RWPE1 (cell line): ENCODE measurements around the gene MLLT6.

Source experiments
- CTCF ChIA-PET: fragments of 350-600 bp; sonication (Branson Sonifier 250); formaldehyde crosslinking; extraction: SDS; loops from one replicate; lab custom pipeline; 2021; lab: Yijun Ruan, JAX
- POLR2A ChIA-PET: fragments of 400-600 bp; formaldehyde crosslinking; extraction: SDS; loops from one replicate; lab custom pipeline; 2020; ENCODE audit warnings: antibody characterized with exemption; ENCODE audit not compliant: low non-redundant PET; lab: Yijun Ruan, JAX
- DNase-seq: peaks from one replicate; pipeline ENCODE4 v3.0.0; 2012; ENCODE audit warnings: low spot score
- H3K27ac ChIP-seq: fragments of 450-650 bp; 2 replicates; pipeline ENCODE4 v1.5.1; 2017
- CTCF ChIP-seq: fragments of 450-650 bp; conservative IDR thresholded peaks from 2 replicates; pipeline ENCODE4 v1.5.1; 2017; ENCODE audit warnings: low read depth, mild to moderate bottlenecking

The MLLT6 gene

GRCh38 chr17:38674749-38675615 lies 30.1 kb upstream of the MLLT6 start, which contains the start of gene EPOP:
TSS of gene EPOP (minus strand) at chr17:38674957. CDS start at chr17:38674495, 462 bp downstream.
- POLR2A ChIA-PET: no interaction called here
- CTCF ChIA-PET: interaction anchor here (1.3 kb wide), 1 partner anchor 30 kb away, joined by 3 read pairs; no protein-coding TSS in a partner anchor
- H3K27ac ChIP-seq: peak within 1 kb of the TSS; percentile 48
- TF ChIP-seq CTCF: 0 out of 2 replicates have a peak, but pooled peaks have one; percentile 1
- peak; percentile 91 for DNase-seq

- POLR2A ChIA-PET: interaction anchor here (0.5 to 0.7 kb wide), 2 partner anchors 27 to 54 kb away, joined by 4 read pairs; no protein-coding TSS in a partner anchor
- H3K27ac ChIP-seq: no peak overlapping the region; the same call in 1 of the 2 replicates
- DNase-seq: peak; percentile 83
- TF ChIP-seq CTCF: peak; percentile 94
- CTCF ChIA-PET: interaction anchor here (0.6 to 2.2 kb wide), 15 partner anchors 9 to 490 kb away, joined by 3 to 10 read pairs (median 3); partner anchors contain the start of gene MLLT6
These were observed 28.2 kb upstream of the MLLT6 start for GRCh38 chr17:38676706-38677504.

GRCh38 chr17:38677819-38678218 lies 27.3 kb upstream of the MLLT6 start:
- ChIA-PET POLR2A (interaction anchor here (0.7 kb wide), 1 partner anchor 10 kb away, joined by 4 read pairs; no protein-coding TSS in a partner anchor), CTCF (interaction anchor here (0.6 to 2.2 kb wide), 9 partner anchors 13 to 331 kb away, joined by 3 to 10 read pairs (median 3); partner anchors contain the start of gene MLLT6)
- no peak for DNase-seq
- no peak for TF ChIP-seq CTCF
- H3K27ac ChIP-seq: no peak overlapping the region

GRCh38 chr17:38681096-38681495 lies 24.0 kb upstream of the MLLT6 start:
- ChIA-PET CTCF (no interaction called here), POLR2A (no interaction called here)
- H3K27ac ChIP-seq: no peak overlapping the region
- DNase-seq: no peak
- TF ChIP-seq CTCF: no peak

GRCh38 chr17:38685491-38685890 lies 19.6 kb upstream of the MLLT6 start:
- TF ChIP-seq CTCF: no peak
- ChIA-PET POLR2A (interaction anchor here (0.6 kb wide), 1 partner anchor 51 kb away, joined by 5 read pairs; no protein-coding TSS in a partner anchor), CTCF (interaction anchor here (0.6 to 1.0 kb wide), 2 partner anchors 11 to 76 kb away, joined by 3 to 4 read pairs; no protein-coding TSS in a partner anchor)
- H3K27ac ChIP-seq: no peak overlapping the region
- DNase-seq: no peak
